Globus pallidus (tissue), 1 donor: Measurements from ENCODE around the gene NELFB.

Source experiments
- DNase-seq: peaks from one replicate; pipeline ENCODE4 v3.0.0-alpha.2; 2015; ENCODE audit warnings: low spot score

Gene NELFB

GRCh38 chr9:137314561-137315560 lies 59.7 kb downstream of the NELFB start:
- no peak for DNase-seq

- no peak for DNase-seq
These were observed 60.5 kb downstream of the NELFB start for GRCh38 chr9:137315581-137316011.

GRCh38 chr9:137316012-137316981 lies 61.2 kb downstream of the NELFB start:
- DNase-seq: no peak

GRCh38 chr9:137317021-137317717 lies 62.0 kb downstream of the NELFB start:
- no peak for DNase-seq

GRCh38 chr9:137317718-137318511 lies 62.8 kb downstream of the NELFB start:
- no peak for DNase-seq

GRCh38 chr9:137318602-137319001 lies 63.5 kb downstream of the NELFB start:
- DNase-seq: no peak

GRCh38 chr9:137319011-137319738 lies 64.0 kb downstream of the NELFB start:
- DNase-seq: no peak

- DNase-seq: no peak
These were observed 64.8 kb downstream of the NELFB start for GRCh38 chr9:137319739-137320551.

- no peak for DNase-seq
These were observed 65.6 kb downstream of the NELFB start for GRCh38 chr9:137320555-137321384.

- no peak for DNase-seq
These were observed 66.7 kb downstream of the NELFB start for GRCh38 chr9:137321726-137322361.
